KMS-11 (cell line): ENCODE data around the gene LTBP3.

Experiments
- H2AFZ ChIP-seq: fragments of 200-600 bp; sonication (generic); 2 replicates; pipeline ENCODE4 v1.6.1; 2016; ENCODE audit warnings: antibody characterized with exemption, mixed run types, low read depth
- H3K27ac ChIP-seq: fragments of 200-600 bp; sonication (generic); 2 replicates; pipeline ENCODE4 v1.6.1; 2016; ENCODE audit warnings: mild to moderate bottlenecking, mixed run types
- H3K27me3 ChIP-seq: fragments of 200-600 bp; sonication (generic); 2 replicates; pipeline ENCODE4 v1.6.1; 2017; ENCODE audit warnings: mild to moderate bottlenecking, low read depth, mixed run types, moderate library complexity; ENCODE audit not compliant: insufficient read depth
- H3K36me3 ChIP-seq: fragments of 200-600 bp; sonication (generic); 2 replicates; pipeline ENCODE4 v1.6.1; 2017; ENCODE audit warnings: mild to moderate bottlenecking, mixed run types; ENCODE audit not compliant: insufficient read depth
- H3K4me1 ChIP-seq: fragments of 200-600 bp; sonication (generic); 2 replicates; pipeline ENCODE4 v1.6.1; 2016; ENCODE audit warnings: mild to moderate bottlenecking, low read depth, mixed run types; ENCODE audit not compliant: poor library complexity, severe bottlenecking
- H3K4me2 ChIP-seq: fragments of 200-600 bp; sonication (generic); 2 replicates; pipeline ENCODE4 v1.7.0; 2016; ENCODE audit warnings: mild to moderate bottlenecking, mixed run types
- H3K4me3 ChIP-seq: fragments of 200-600 bp; sonication (generic); IDR thresholded peaks from 2 replicates; pipeline ENCODE4 v1.6.1; 2017; ENCODE audit warnings: low read depth, low read length, mixed read lengths; ENCODE audit not compliant: insufficient read depth
- H3K79me2 ChIP-seq: fragments of 200-600 bp; sonication (generic); 2 replicates; pipeline ENCODE4 v1.6.1; 2016; ENCODE audit warnings: low read depth, mixed run types; ENCODE audit not compliant: insufficient read depth
- H3K9ac ChIP-seq: fragments of 200-600 bp; sonication (generic); 2 replicates; pipeline ENCODE4 v1.6.1; 2016; ENCODE audit warnings: mild to moderate bottlenecking, mixed run types
- H4K20me1 ChIP-seq: fragments of 200-600 bp; sonication (generic); 2 replicates; pipeline ENCODE4 v1.6.1; 2016; ENCODE audit warnings: mild to moderate bottlenecking, mixed run types; ENCODE audit not compliant: insufficient read depth
- CTCF ChIP-seq: fragments of 200-600 bp; sonication (generic); conservative IDR thresholded peaks from 2 replicates; pipeline ENCODE4 v1.6.1; 2017; ENCODE audit warnings: low read depth, mild to moderate bottlenecking, antibody characterized with exemption, low read length, moderate library complexity, mixed read lengths

Gene LTBP3

GRCh38 chr11:65491163-65491465, 67.0 kb downstream of the LTBP3 start:
- Histone ChIP-seq H3K9ac (no peak overlapping the region), H2AFZ (no peak overlapping the region), H3K4me1 (peaks cover 71% of the 10 kb centered on the region)

DNA sequence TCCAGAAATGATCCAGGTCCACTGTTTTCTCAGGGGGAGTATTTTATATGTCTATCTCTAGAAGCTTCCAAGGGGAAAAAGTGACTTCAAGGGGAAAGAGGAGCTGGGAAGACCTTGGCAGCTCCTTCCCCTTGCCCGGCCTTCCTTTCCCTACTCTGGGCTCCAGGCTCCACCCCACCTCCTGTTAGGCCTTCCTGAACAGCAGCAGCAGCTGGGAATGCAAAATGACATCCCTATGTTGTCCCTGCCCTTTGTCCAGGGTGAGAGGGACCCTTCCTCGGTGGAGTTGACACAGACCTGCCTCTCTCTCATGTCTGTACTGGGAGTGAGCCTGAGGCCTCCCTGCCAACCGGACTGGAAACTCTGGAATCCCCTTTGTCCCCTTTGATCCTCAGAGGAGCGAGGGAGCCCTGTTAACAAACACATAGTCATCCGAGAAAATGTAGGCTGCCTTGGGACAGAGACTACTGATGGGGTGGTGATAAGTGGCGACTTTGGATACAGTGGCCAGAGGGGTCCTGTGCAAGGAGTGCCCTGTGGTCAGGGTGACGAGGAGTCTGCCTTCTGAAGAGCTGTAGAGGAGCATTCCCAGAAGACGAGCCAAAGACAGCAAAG, 68.3 kb downstream of the LTBP3 start:
- no peaks in the 10 kb centered on the region for H4K20me1 ChIP-seq
- H3K4me1 ChIP-seq: peaks cover 58% of the 10 kb centered on the region
- H3K4me2 ChIP-seq: no peak overlapping the region
- H3K4me3 ChIP-seq: no peak overlapping the region
- no peaks in the 10 kb centered on the region for H3K27me3 ChIP-seq
- H2AFZ ChIP-seq: no peak overlapping the region
- no peak for TF ChIP-seq CTCF
- H3K79me2 ChIP-seq: no peaks in the 10 kb centered on the region
- no peak overlapping the region for H3K9ac ChIP-seq
- H3K27ac ChIP-seq: no peak overlapping the region
- H3K36me3 ChIP-seq: no peaks in the 10 kb centered on the region

More at GRCh38 chr11:65491163-65491465, 67.0 kb downstream of the LTBP3 start:
- peaks cover 12% of the 10 kb centered on the region; the same call in 1 of the 2 replicates for H3K79me2 ChIP-seq
- no peak overlapping the region for H3K4me2 ChIP-seq
- no peak for TF ChIP-seq CTCF
- H3K36me3 ChIP-seq: no peaks in the 10 kb centered on the region
- H4K20me1 ChIP-seq: no peaks in the 10 kb centered on the region
- no peak overlapping the region for H3K27ac ChIP-seq
- no peak overlapping the region for H3K4me3 ChIP-seq
- H3K27me3 ChIP-seq: no peaks in the 10 kb centered on the region

DNA sequence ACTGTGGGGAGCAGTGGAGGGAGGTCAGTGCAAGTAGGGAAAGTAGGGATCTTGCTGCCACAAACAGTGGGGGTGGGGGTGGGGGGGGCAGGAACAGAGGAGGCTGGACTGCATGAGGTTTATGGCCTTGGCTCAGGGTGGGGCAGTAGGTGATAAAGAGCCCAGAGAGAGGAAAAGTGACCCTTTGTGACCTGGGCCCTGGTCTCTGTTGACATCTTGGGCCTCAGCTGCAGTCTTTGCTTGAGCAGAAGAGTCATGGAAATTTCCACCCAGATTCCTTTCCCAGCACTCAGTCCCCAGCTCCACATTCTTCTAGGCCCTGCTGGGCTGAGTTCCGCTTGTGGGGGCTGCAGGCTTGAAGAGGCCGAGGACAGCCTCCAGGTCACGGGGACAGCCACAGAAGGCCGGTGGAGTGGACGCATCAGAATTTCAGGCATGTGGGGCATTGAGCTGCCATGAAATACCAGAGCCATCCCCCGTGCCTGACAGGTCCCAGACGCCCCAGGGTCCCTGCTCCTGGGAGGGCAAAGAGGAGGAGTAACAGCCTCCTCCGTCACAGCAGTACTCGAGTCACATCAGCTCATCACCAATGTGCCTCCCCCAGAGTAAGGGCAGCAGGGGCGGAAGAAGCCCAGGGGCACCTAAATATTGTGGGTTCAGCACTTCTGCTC, 69.0 kb downstream of the LTBP3 start:
- H3K4me2 ChIP-seq: no peak overlapping the region

More for the DNA sequence above, 69.0 kb downstream of the LTBP3 start:
- Histone ChIP-seq H3K4me1 (peaks cover 51% of the 10 kb centered on the region), H2AFZ (no peak overlapping the region), H3K27me3 (no peaks in the 10 kb centered on the region), H3K36me3 (no peaks in the 10 kb centered on the region), H3K79me2 (no peaks in the 10 kb centered on the region), H3K9ac (no peak overlapping the region), H3K27ac (no peak overlapping the region), H4K20me1 (no peaks in the 10 kb centered on the region), H3K4me3 (no peak overlapping the region)
- TF ChIP-seq CTCF: no peak
